Measurements from ENCODE around the gene MYL12B.
"Not testable (repeated sequence)": the region's sequence is repeated elsewhere in the genome, so short reads cannot be mapped to it uniquely, and the experiment has no call there.

The MYL12B gene

DNA sequence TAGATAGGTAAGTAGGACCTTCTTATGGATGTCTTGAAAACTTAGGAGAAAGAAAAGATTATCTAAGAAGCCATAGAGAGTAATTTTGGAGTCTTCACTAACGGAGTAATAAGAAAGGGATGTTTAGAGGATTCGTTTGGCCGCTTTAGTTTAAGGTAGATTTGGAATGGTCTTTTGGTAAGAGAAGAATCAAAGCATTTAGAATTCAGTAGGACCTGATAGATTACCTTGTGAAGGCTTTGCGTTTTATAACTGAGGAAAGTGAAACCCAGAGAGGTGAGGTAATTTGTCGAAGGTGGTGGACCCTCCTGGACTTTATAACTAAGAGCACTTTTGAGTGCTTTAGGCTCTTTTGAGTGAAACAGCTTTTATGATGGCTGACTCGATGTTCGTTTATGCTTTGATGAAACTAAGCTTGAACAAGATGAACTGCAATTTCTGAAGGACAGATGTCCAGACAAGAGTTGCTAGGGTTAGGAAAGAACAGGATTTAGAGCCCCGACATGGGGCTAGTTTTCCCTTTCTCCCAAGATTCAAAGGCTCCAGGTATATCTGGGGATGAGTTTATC lies 1.3 kb downstream of the MYL12B start:
- no peak for DNase-seq

DNA sequence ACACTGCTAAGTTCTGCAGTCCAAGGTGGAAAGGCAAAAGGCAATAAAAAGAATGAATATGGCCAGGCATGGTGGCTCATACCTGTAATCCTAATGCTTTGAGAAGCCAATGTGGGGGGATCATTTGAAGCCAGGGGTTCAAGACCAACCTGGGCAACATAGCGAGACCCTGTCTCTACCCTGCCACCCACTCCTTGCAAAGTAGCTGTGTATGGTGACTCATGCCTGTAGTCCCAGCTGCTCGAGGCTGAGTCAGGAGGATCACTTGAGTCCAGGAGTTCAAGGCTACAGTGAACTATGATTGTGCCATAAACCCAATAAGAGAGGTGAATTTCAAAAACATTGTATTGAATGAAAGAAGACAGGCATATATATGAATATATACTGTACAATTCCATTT lies 2.4 kb downstream of the MYL12B start:
- no peak for DNase-seq

DNA sequence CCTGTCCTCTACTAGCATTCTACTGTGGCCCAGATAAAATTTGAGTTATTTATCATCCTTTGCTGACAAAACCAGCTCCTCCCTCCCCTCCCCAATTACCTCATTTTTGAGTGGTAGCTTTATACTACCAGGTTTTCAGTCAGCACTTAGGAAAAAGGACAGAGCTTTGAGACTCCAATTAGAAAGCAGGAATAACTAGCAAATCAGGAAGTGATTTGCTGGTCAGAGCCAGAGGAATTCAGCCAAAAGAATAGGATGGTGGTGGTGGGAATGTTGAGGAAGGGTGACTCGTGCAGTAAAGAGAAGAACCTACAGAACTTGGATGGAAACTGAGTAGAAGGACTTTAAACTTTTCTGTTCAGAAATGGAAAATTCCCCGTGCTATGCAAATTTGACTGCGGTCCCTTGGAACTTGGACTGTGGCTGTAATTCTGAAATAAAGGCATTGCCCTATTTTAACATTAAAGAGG lies 3.7 kb downstream of the MYL12B start:
- no peak for DNase-seq

DNA sequence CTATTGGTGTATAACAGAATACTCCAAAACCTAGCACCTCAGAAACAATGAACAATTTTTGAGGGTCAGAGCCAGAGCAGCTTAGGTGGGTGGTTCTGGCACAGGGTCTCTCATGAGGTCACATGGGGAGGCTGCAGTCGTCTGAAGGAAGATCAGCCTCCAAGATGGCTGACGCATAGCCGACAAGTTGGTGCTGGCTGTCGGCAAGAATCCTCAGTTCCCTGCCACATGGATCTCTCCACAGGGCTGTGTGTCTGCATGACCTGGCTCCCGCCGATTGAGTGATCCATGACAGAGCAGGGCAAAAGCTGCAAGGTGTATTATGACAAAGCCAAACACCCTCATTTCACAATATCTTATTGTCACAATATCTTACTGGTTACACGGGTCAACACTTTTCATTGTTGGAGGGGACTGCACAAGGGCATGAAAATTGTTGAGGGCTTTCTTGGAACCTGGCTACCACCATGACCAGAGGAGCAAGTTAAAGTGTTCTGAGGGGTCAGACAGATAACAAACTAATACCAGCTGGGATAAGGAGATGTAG lies 4.2 kb downstream of the MYL12B start:
- DNase-seq = no peak

DNA sequence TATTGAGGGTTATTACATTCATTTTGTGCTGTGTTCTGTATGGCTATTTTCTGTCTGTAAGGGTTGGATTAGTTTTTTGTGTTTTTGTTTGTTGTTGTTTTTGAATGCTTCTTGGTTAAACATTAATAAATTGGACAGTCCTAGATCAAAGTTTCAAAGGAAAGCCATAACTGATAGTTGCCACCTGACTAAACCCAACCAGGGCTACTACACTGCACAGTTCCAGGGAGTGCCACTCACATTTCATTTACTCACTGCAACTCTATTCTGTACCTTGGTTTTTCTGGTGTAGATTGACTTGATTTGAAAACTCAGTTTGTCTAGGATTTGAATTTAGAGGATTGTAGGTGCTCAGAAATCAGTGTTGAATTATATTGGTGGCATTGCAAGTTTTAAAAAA lies 6.4 kb downstream of the MYL12B start:
- no peak for DNase-seq

DNA sequence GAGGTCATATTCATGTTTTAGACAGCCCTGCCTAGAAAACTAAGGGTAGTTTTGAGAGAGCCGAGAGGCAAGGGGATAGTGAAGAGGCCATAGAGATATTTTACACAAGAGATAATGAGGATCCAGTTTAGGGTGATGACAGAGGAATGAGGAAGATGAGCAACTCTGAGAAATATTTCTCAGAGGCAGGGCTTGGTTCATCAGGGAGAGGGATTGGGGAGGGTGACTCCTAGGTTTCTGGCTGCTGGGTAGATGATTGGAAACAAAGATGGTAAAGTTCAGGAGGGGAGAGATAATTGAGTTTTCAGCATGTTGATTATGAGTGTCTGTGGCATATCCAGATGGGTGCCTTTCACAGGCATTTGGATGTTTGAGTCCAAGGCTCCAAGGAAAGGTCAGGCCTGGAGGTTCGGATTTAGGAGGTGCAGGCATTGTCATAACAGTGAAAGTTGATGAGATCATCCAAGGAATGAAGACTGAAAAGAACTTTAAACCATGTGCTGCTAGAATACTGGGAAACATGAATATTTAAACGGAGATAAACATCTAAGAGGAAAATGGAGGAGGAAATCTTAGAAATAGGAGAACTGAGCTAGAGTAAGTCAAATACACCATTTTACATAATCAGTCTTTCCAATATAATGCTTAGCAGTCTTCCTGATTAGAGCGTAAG lies 7.4 kb downstream of the MYL12B start:
- no peak for DNase-seq

DNA sequence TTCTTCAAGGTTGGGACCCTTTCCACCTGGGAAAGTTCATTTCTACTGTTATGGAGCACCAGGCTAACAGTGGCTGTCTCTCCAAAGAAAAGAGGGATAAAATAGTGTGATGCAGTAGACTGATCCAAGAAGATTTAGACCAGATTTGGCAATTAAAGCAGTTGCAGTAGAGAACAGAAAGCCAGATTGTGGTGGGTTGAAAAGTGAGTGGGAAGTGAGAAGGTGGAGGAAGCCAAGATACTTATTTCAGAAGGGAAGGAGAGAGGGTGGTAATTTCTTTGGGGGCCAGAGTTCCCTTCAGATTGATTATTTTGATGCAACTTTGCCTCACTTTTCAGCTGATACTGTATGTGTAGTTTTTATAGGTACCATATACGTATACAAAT lies 8.0 kb downstream of the MYL12B start:
- DNase-seq = no peak

DNA sequence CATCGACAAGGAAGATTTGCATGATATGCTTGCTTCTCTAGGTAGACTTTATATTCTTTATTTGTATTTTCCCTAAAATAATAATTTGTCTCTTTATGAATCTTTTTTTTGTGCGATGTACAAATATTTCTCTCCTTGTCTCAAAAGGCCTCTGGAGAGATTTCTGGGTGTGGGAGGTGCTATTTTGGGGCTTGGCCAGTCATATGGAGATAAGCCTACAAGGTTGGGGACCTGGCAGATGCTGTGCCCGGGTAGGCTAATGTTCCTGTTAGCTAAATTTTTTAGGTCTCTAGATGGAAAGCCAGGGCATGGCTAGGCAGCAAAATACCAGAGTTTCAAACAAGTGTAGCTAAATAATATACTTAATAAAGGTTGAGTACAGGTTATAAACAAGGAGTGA lies 11.1 kb downstream of the MYL12B start:
- no peak for DNase-seq

DNA sequence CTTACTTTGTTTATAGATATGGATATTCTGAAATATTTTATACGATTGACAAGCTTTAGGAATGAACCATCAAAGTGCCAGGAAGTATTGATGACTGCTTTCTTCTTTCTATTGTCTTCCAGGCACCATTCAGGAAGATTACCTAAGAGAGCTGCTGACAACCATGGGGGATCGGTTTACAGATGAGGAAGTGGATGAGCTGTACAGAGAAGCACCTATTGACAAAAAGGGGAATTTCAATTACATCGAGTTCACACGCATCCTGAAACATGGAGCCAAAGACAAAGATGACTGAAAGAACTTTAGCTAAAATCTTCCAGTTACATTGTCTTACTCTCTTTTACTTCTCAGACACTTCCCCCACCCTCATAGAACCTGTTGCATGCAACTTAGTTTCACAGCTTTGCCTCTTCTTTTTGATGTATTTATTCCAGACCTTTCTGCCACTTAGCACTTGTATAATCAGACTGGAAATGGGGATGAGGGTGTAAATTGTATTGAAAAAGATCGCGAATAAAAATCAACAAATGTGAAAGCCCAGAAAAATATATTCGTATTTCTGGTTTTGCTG lies 15.8 kb downstream of the MYL12B start:
- DNase-seq = not testable (repeated sequence)

DNA sequence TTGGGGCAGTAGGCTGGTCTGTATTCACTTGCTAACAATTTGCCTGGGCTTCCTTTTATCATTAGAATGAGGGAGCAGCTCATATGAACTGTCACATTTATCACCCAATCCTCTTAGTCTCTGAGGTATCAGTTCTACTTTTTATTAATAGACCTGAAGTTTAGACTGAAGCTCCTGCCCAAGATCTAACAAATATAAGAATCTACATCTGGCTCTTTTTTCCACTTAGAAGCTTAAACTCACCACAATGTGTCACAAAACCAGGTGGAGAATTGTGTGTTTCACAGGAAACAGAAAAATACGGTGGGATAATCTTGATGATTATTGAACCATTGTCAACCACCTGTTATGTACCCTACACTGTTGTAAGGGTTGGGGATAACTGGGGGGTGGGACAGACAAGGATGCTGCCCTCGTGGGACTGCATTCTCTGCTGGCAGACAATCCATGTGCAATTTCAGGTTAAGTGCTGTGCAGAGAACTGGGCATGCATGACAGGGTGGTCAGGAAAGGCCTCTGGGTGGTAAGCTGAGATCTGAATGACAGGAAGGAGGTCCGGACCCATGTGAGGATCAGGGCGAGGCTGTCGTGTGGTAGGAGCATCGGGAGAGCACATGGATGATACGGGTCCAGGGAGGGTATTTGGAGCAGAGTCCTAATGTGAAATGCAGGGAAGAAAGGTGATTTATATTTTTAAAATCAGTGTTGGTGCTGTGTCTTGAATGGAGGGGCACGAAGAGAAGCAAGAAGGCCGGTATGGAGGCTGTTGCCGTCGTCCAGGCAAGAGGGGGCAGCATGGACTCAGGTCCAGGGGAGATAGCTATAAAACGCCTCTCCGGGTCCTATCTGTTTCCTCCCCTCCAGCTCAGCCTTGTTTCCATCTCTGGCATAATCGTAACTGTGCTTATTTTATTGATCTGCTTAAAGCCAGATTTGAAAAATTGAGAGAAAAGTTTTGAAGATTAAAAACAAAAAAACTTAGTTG lies 17.6 kb downstream of the MYL12B start:
- no peak for DNase-seq

DNA sequence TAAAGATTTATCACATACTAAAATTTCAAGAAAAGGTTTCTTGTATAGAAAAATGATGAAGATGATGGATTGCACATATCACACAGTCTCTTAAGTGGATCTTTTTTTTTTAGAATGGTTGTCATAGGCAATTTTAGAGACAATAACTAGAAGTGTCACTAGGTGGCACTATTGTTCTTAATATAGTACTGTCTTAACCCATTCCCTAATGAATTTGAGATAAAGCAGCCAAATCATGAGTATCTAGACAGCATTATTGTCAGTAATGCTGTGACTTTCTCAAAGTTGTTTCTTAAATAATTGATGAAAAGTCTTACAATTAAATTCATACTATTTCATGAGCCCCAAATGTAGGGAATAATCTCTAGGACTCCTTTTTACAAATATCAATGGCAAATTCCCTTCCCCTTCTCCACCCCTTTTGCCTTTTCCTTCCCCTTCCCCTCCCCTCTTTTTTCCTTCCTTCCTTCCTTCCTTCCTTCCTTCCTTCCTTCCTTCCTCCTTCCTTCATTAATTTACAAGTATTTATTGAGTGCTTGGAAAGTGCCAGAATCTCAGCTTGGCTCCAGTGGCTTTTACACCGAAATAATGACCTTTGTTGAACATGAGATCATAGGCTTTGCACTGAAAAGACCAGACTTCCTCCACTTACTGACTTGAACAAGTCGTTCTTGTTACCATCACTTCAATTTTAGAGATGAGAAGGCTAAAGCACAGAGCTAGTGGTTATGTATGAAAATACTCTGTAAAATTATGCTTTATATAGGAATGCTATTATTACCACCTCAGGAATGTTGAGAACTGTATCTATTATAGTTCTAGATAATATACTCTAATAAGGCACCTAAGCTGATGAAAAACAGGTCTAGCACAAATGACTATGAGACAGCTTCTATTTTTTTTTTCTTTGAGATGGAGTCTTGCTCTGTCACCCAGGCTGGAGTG lies 19.8 kb downstream of the MYL12B start:
- peak; percentile 51 for DNase-seq

DNA sequence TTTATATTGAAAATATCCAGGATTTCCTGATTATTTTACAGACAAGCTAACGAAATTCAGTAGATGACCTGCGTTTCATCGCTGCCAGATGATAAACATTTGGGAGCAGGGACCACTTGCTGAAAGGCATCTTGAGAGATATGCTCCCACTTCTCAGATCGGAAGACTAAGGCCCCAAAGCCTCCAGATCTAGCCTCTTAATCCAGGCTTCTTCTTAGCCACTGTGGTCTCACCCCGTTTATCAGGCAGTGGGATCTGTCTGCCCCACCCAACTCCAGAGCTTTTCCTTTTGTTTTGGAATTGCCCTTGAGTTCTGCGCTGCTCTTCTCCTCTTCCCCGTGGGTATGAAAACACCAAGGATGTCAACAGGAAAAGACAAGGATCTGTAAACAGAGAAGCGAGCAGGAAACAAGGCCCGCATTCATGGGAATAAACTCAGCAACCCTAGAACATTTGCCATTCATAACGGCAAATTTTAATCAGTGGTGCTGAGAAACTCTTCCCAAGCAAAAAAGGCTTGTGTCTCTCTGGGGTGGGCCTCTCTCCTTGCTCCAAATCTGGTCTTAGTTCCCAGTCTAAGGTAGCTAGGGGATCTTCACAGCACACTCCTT lies 21.4 kb downstream of the MYL12B start:
- no peak for DNase-seq

DNA sequence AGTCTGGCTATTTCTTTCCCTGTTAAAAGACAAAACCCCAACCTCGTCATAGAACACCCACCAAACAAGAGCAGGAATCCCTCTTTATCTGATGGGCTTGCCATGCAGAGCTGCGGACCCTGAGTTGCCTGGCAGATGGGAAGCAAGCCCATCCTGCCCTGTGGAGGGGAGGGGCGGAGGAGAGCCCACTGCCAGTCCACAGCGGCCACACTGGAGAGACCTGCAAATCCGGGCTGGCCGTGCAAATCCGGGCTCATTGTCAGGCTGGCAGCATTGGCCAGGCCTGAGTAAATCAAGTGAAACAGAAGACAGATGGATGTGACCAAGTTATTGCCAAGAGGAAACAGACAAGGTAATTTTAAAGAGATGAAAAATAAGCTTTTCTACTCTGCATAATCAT lies 22.0 kb downstream of the MYL12B start:
- no peak for DNase-seq

DNA sequence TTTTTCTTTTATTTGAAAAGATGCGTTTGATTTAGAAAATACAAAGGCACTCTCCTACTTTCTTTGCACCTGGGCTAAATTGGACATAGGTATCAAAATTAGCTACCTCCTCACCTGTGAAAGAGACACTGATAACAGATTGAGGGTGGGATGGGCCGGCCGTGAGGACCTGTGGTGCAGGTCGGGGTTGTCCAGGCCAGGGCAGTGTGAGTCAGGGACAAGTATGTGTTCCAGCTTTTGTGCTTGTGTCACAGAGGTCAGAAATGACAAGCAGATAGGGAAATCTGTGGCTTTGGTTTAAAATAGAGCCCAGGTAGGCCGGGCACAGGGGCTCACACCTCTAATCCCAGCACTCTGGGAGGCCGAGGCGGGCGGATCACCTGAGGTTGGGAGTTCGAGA lies 22.6 kb downstream of the MYL12B start:
- DNase-seq = no peak

DNA sequence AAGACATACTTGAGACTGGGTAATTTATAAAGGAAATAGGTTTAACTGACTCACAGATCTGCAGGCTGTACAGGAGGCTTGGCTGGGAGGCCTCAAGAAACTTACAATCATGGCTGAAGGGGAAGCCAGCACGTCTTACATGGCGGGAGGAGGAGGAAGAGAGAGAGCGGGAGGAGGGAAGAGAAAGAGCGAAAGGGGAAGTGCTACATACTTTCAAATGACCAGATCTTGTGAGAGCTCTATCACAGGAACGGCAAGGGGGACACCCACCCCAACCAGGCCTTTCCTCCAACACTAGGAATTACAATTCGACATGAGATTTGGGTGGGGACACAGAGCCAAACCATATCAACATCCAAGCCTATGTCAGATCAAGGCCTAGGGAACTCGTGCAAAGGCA lies 24.2 kb downstream of the MYL12B start:
- DNase-seq = no peak

DNA sequence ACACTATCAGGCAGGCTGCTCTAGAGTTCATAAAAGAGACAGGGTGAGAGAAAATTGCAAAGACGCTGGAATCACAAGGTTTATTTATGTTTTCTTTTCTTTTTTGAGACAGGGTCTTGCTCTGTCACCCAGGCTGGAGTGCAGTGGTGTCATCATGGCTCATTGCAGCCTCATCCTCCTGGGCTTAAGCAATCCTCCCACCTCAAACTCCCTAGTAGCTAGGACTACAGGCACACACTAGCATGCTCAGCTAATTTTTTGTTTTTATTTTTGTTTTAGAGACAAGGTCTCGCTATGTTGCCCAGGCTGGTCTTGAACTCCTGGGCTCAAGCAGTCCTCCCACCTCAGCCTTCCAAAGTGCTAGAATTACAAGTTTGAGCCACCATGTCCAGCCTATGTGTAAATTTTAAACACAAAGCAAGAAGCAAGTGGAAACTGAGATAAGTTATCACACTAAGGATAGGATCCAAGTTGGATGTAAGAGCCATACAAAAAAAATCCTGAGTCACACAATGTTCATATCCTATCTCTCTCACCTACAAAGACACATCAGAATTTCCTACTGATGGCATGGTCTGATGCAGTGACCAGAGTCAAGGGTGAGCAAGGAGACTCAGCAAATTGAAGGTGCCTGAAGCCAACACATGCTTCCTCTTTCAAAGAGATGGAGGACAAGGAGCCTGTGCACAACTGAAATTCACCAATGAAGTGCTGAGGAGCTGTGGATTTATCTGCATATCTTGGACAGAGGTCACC lies 31.4 kb downstream of the MYL12B start:
- DNase-seq = no peak

DNA sequence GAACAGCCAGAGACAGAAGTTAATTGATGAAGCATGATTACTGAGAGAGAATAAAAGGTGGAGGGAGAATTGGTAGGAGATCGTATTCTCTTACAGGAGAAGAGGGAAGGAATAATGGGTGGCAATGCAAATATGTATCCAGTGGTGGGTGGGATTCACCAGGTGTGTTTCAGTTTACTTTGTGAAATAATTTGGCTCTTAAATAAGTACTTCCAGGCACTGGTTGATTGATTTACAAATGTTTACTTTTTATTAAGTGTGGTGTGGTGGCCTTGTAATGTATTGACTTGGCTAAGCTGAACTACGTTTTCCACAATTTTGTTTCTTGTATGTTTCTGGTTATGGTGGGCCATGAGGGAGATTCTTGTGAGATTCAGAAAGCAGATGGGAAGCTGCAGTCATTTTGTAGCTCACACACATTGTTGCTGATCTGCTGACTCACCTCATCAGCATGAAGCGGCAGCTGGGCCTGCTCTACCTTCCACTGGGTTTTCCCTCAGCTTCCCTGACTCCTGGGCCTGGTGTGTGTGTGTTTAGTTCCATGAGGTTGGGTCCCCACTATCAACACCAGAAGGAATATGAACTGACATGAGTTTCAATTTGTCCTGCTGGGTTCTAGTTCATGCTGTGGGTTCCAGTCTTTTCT lies 32.6 kb downstream of the MYL12B start:
- no peak for DNase-seq

DNA sequence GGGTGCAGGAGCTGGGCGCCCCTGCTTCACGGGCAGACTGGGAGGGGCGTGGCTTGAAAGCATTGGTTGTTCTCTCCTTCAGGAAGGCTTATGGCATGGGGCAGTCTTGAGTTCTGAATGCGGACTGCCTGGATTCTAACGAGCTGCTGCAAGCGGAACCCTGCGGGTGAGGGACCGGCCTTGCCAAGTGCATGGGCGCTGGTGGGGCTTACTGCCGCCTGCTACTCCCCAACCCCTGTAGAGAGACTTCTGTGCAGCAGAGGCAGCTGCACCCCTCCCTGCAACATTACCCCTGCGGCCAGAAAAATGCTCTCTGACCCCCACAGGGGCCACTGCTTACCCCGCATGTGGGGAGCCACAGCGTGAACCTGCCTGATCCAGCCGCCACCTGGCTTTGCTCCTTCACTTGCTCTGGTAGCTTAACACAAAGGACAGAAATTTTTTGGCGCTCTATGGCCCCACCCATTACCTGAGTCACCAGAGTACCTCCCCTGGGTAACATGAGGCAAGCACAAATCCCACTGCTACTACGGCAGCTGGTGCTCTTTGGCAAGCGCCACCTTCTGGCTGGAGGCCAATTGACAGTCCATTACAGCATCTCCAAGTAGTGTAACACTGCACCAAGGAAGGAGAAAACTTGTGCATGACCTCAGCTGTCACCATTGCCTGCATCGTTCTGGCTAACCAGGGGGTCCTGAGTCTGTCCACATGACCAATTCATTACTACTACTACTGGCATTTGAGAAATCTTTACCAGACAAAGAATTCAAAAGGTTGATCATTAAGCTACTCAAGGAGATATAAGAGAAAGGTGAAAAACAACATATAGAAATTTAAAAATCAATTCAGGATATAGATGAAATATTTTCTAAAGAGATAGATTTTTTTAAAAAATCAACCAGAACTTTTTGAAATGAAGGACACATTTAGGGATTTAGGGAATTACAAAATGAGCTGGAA lies 35.4 kb downstream of the MYL12B start:
- DNase-seq = no peak

DNA sequence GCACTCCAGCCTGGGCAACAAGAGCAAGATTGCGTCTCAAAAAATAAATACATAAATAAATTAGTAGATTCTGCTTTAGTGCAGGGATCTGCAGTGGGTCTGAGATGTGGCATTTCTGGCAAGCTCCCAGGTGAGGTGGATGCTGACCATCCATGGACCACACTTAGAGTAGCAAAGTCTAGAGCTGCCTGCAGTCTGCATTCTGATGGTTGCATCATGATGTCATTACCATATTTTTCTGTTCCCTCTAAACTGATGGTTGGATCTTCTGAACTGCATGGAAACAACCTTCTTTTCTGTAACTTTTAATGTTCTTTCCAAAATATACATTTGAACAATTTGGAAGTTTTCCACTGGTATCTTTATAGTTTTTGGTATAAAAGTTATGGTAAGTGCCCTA lies 42.9 kb downstream of the MYL12B start:
- no peak for DNase-seq
